Naive thymus-derived CD4-positive, alpha-beta T cell (primary cell): Measurements from ENCODE around the gene PRR23A. TPM values are rescaled to one million over a fixed set of nuclear protein-coding genes. Genes with fewer than 3 reads are reported as not detected.
A peak's percentile ranks its signal among the peaks of the same experiment; 100 is the strongest.

ENCODE experiments used
- ATAC-seq: fragments of 150-1000 bp; cut with Tn5 transposase; 2 replicates; pipeline ENCODE4 v1.10.0; 2021; ENCODE audit warnings: mild to moderate bottlenecking, moderate library complexity
- CTCF ChIA-PET: fragments of 350-600 bp; sonication (Branson Sonifier 250); formaldehyde crosslinking; loops from one replicate; lab custom pipeline; 2021; ENCODE audit warnings: antibody characterized with exemption; lab: Charles Lee
- POLR2A ChIA-PET: fragments of 350-600 bp; sonication (Branson Sonifier 250); formaldehyde crosslinking; loops from one replicate; lab custom pipeline; 2021; ENCODE audit warnings: antibody characterized with exemption, inconsistent platforms; lab: Charles Lee
- DNase-seq, 9 donors: peaks; one replicate each; pipeline versions ENCODE4 v3.0.0 to v3.0.0-alpha.2; 2020 to 2022; ENCODE audit warnings: mixed read lengths in 1 of 9
- H3K27ac ChIP-seq: one replicate; pipeline ENCODE4 v1.7.0; 2013; ENCODE audit warnings: mild to moderate bottlenecking, low read depth, low read length, moderate library complexity
- H3K27me3 ChIP-seq, 2 donors: one replicate each; pipeline ENCODE4 v1.7.0; 2013; ENCODE audit warnings: low read length in 2 of 2, mild to moderate bottlenecking in 2 of 2, moderate library complexity in 2 of 2; ENCODE audit not compliant: control insufficient read depth in 2 of 2, insufficient read depth in 2 of 2
- H3K36me3 ChIP-seq, 3 experiments: 1 replicate in 2 of 3; 2 replicates in 1 of 3; pipeline ENCODE4 v1.7.0; 2013; ENCODE audit warnings: low read length in 3 of 3, mild to moderate bottlenecking in 3 of 3, moderate library complexity in 1 of 3; ENCODE audit not compliant: insufficient read depth in 3 of 3, control insufficient read depth in 2 of 3
- H3K4me1 ChIP-seq, 2 donors: one replicate each; pipeline ENCODE4 v1.7.0; 2013; ENCODE audit warnings: low read length in 2 of 2, mild to moderate bottlenecking in 2 of 2, moderate library complexity in 1 of 2; ENCODE audit not compliant: control insufficient read depth in 2 of 2, insufficient read depth in 2 of 2
- H3K4me3 ChIP-seq: 2 replicates; pipeline ENCODE4 v1.7.0; 2013; ENCODE audit warnings: mild to moderate bottlenecking, low read length
- H3K9me3 ChIP-seq, 3 experiments: 1 replicate in 2 of 3; 2 replicates in 1 of 3; pipeline ENCODE4 v1.7.0; 2013; ENCODE audit warnings: low read length in 3 of 3; ENCODE audit not compliant: control insufficient read depth in 2 of 3
- H3K27ac Mint-ChIP-seq, 9 donors: one replicate each; pipeline ENCODE4 v1.8.0; 2020 to 2022; ENCODE audit warnings: mixed read lengths in 9 of 9, mild to moderate bottlenecking in 8 of 9, moderate library complexity in 5 of 9, inconsistent platforms in 2 of 9
- H3K27me3 Mint-ChIP-seq, 5 donors: one replicate each; pipeline ENCODE4 v1.8.0; 2021 to 2022; ENCODE audit warnings: mixed read lengths in 5 of 5, mild to moderate bottlenecking in 1 of 5
- H3K36me3 Mint-ChIP-seq, 5 donors: one replicate each; pipeline ENCODE4 v1.8.0; 2020 to 2022; ENCODE audit warnings: mixed read lengths in 5 of 5, mild to moderate bottlenecking in 3 of 5, inconsistent platforms in 1 of 5
- H3K4me1 Mint-ChIP-seq, 7 donors: one replicate each; pipeline ENCODE4 v1.8.0; 2020 to 2022; ENCODE audit warnings: mixed read lengths in 7 of 7, mild to moderate bottlenecking in 3 of 7, inconsistent platforms in 1 of 7
- H3K4me3 Mint-ChIP-seq, 10 donors: one replicate each; pipeline ENCODE4 v1.8.0; 2020 to 2022; ENCODE audit warnings: mild to moderate bottlenecking in 10 of 10, mixed read lengths in 10 of 10, moderate library complexity in 6 of 10, inconsistent platforms in 2 of 10
- H3K9me3 Mint-ChIP-seq, 11 donors: one replicate each; pipeline ENCODE4 v1.8.0; 2020 to 2022; ENCODE audit warnings: mixed read lengths in 11 of 11, mild to moderate bottlenecking in 4 of 11, inconsistent platforms in 1 of 11, moderate library complexity in 1 of 11
- intact Hi-C, 2 donors: fragments of 100-400 bp; cut with micrococcal nuclease; formaldehyde crosslinking; loops; one replicate each; pipeline ENCODE4 v1.15.1; 2023
- polyA plus RNA-seq, 2 donors: library from polyadenylated mRNA; unstranded; fragments of 300-500 nt; fragmentation: Illumina TruSeq; gene quantifications; one replicate each; pipeline ENCODE4 v1.2.3, GENCODE V29; 2021
- total RNA-seq, 6 experiments: library from RNA in 5 of 6; stranded (reverse) in 5 of 6; gene quantifications; 1 replicate in 5 of 6; 2 replicates in 1 of 6; pipeline ENCODE4 v1.2.3 and lab custom pipeline; 2021 to 2026

The PRR23A gene
- total and polyA plus RNA-seq, 7 experiments from 2014 or later = not detected

DNA sequence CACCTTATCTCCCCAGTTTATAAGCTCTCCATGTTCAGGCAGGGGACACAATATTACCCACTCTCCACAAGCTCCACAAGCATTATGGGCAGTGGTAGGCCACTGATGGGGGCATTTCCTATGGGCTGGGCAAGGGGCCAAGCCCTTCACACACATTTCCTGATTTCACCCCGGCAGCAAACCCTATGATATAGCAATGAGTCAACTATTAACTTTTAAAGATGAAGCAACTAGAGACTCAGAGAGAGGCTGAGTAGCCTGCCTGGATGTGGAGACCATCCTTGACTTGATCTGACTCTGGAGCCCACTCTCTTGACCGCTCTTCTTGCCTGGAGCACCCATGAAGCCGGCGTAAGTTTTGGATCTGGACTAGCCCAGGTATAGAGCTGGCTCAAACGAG, 31.6 kb downstream of the PRR23A start:
- H3K36me3 ChIP-seq = no peaks in the 10 kb centered on the region
- H3K9me3 ChIP-seq = no peaks in the 10 kb centered on the region
- no peaks in the 10 kb centered on the region for H3K4me1 ChIP-seq
- H3K4me1 Mint-ChIP-seq = peaks cover 0 to 3% (median 0%) of the 10 kb centered on the region in 7 donors
- ATAC-seq = no peak
- peaks cover 0 to 4% (median 0%) of the 10 kb centered on the region in 11 donors for H3K9me3 Mint-ChIP-seq
- ChIA-PET POLR2A (no interaction called here), CTCF (interaction anchor here (0.7 kb wide), 1 partner anchor 56 kb away, joined by 3 read pairs; no protein-coding TSS in a partner anchor)
- H3K36me3 Mint-ChIP-seq = no peaks in the 10 kb centered on the region
- no peak overlapping the region for H3K4me3 ChIP-seq
- H3K27ac ChIP-seq = no peak overlapping the region
- no peak overlapping the region for H3K4me3 Mint-ChIP-seq
- no peak for DNase-seq
- H3K27me3 ChIP-seq = no peaks in the 10 kb centered on the region
- H3K27ac Mint-ChIP-seq = no peak overlapping the region
- peaks cover 6 to 48% (median 29%) of the 10 kb centered on the region in 5 donors for H3K27me3 Mint-ChIP-seq
- intact Hi-C loops = no loop called here

DNA sequence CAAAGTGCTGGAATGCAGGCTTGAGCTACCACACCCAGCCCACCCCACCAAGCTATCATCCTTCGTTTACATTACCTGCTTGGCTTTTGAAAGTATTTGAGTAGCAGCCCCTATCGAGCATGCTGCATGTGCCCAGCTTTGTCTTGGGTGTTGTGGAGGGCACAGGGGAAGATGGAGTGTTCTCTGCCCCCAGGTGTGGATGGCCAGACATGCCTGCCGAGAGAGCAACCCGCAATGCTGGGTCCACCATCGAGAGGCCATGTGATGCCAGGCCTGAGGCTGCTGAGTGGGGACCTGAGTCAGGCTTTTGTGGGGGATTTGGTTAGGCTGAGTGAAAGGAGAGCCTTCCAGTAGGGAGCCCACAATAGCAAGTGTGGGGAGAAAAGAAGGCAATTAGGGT, 33.1 kb downstream of the PRR23A start:
- Mint-ChIP-seq H3K4me1 (peaks cover 0 to 3% (median 0%) of the 10 kb centered on the region in 7 donors), H3K4me3 (no peak overlapping the region), H3K27me3 (peaks cover 8 to 57% (median 32%) of the 10 kb centered on the region in 5 donors), H3K9me3 (peaks cover 0 to 5% (median 0%) of the 10 kb centered on the region in 11 donors), H3K36me3 (no peaks in the 10 kb centered on the region), H3K27ac (no peak overlapping the region)
- H3K27ac ChIP-seq = no peak overlapping the region
- H3K9me3 ChIP-seq = no peaks in the 10 kb centered on the region
- H3K4me1 ChIP-seq = no peaks in the 10 kb centered on the region
- intact Hi-C loops = no loop called here
- POLR2A ChIA-PET = no interaction called here
- H3K27me3 ChIP-seq = no peaks in the 10 kb centered on the region
- CTCF ChIA-PET = no interaction called here
- no peak overlapping the region for H3K4me3 ChIP-seq
- ATAC-seq (no peak), DNase-seq (no peak)
- H3K36me3 ChIP-seq = no peaks in the 10 kb centered on the region

DNA sequence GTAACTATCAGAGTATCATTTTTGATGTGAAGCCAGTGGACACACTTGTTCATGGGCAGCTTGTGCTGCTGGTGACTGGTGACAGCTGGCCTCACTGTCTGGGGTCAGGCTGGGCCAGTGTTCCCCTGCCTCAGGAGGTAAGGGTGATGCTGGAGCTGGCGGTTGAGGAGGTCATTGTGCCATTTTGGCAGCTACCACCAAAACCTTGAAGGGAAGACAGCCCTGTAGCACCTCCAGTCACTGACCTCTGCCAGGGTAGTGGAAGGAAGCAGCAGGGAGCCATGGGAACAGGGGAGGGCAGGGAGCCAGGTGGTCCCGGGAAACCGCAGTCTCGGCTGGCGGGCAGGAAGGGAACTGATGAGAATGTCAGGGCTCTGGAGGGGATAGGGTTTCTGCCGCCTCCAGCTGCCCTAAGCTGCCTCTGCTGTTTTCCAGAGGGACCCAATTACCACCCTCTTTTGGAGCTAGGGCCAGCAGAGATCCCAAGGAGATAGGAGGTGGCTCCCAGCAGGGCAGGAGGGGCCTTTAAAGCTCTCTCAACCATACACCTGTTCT, 34.2 kb downstream of the PRR23A start:
- DNase-seq (no peak), ATAC-seq (no peak)
- Histone ChIP-seq H3K4me3 (no peak overlapping the region), H3K27me3 (no peaks in the 10 kb centered on the region), H3K27ac (no peak overlapping the region), H3K36me3 (no peaks in the 10 kb centered on the region), H3K4me1 (no peaks in the 10 kb centered on the region), H3K9me3 (no peaks in the 10 kb centered on the region)
- no peak overlapping the region for H3K27ac Mint-ChIP-seq
- peaks cover 0 to 3% (median 0%) of the 10 kb centered on the region in 7 donors for H3K4me1 Mint-ChIP-seq
- intact Hi-C loops = no loop called here
- CTCF ChIA-PET = interaction anchor here (0.7 kb wide), 1 partner anchor 36 kb away, joined by 4 read pairs; no protein-coding TSS in a partner anchor
- H3K9me3 Mint-ChIP-seq = peaks cover 0 to 8% (median 0%) of the 10 kb centered on the region in 11 donors
- no peak overlapping the region for H3K4me3 Mint-ChIP-seq
- POLR2A ChIA-PET = no interaction called here
- no peaks in the 10 kb centered on the region for H3K36me3 Mint-ChIP-seq
- H3K27me3 Mint-ChIP-seq = peaks cover 8 to 60% (median 37%) of the 10 kb centered on the region in 5 donors

- ATAC-seq = no peak
- peaks cover 0 to 10% (median 6%) of the 10 kb centered on the region in 5 donors for H3K36me3 Mint-ChIP-seq
- DNase-seq = no peak
- no peak overlapping the region for H3K27ac Mint-ChIP-seq
- no peak overlapping the region for H3K27ac ChIP-seq
- no peak overlapping the region for H3K4me3 ChIP-seq
- H3K4me1 ChIP-seq = peaks cover 0 to 5% of the 10 kb centered on the region in 2 donors
- CTCF ChIA-PET = interaction anchor here (0.6 kb wide), 1 partner anchor 28 kb away, joined by 3 read pairs; no protein-coding TSS in a partner anchor
- no peak overlapping the region for H3K4me3 Mint-ChIP-seq
- H3K9me3 ChIP-seq = peaks cover 0 to 8% (median 0%) of the 10 kb centered on the region in 3 experiments
- H3K4me1 Mint-ChIP-seq = peaks cover 9 to 20% (median 18%) of the 10 kb centered on the region in 7 donors
- POLR2A ChIA-PET = no interaction called here
- H3K9me3 Mint-ChIP-seq = peaks cover 5 to 36% (median 22%) of the 10 kb centered on the region in 11 donors
- H3K27me3 ChIP-seq = peaks cover 0 to 12% of the 10 kb centered on the region in 2 donors
- H3K36me3 ChIP-seq = no peaks in the 10 kb centered on the region
- H3K27me3 Mint-ChIP-seq = peaks cover 40 to 84% (median 74%) of the 10 kb centered on the region in 5 donors
- intact Hi-C loops = no loop called here
These were observed 41.1 kb downstream of the PRR23A start for GRCh38 chr3:138964923-138965322.

DNA sequence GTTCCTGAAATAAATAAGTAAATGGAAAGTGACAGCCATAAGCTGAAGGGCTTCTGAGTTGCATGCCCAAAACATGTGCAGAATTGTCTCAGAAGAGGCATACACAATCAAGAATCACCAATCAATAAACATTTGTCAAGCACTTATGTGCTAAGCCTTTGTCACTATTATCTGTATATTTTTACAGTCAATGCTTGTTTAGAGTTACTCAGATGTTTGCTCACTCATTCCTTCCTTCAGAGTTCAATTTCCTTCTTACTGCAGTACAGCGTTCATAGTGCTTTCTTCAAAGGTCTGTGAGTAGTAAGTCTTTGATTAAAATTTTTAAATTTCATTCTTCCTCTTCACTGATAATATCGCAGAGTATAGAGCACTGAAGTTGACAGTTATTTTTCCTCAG, 41.8 kb downstream of the PRR23A start:
- Histone ChIP-seq H3K9me3 (peaks cover 0 to 8% (median 0%) of the 10 kb centered on the region in 3 experiments), H3K36me3 (no peaks in the 10 kb centered on the region), H3K27me3 (peaks cover 0 to 12% of the 10 kb centered on the region in 2 donors), H3K4me1 (peaks cover 0 to 5% of the 10 kb centered on the region in 2 donors), H3K27ac (no peak overlapping the region), H3K4me3 (no peak overlapping the region)
- H3K4me1 Mint-ChIP-seq = peaks cover 9 to 21% (median 19%) of the 10 kb centered on the region in 7 donors
- POLR2A ChIA-PET = no interaction called here
- ATAC-seq = no peak
- peaks cover 0 to 10% (median 6%) of the 10 kb centered on the region in 5 donors for H3K36me3 Mint-ChIP-seq
- H3K27me3 Mint-ChIP-seq = peaks cover 43 to 83% (median 74%) of the 10 kb centered on the region in 5 donors
- no peak for DNase-seq
- no peak overlapping the region for H3K27ac Mint-ChIP-seq
- CTCF ChIA-PET = no interaction called here
- peak overlapping the region in 1 of 10 donors; percentile 30 for H3K4me3 Mint-ChIP-seq
- H3K9me3 Mint-ChIP-seq = peaks cover 5 to 36% (median 22%) of the 10 kb centered on the region in 11 donors
- intact Hi-C loops = no loop called here

GRCh38 chr3:138962854-138963560, 43.1 kb downstream of the PRR23A start:
- no peak overlapping the region for H3K4me3 ChIP-seq
- H3K4me1 Mint-ChIP-seq = peaks cover 9 to 21% (median 19%) of the 10 kb centered on the region in 7 donors
- POLR2A ChIA-PET = no interaction called here
- H3K27me3 Mint-ChIP-seq = peaks cover 52 to 83% (median 79%) of the 10 kb centered on the region in 5 donors
- no peak for ATAC-seq
- CTCF ChIA-PET = no interaction called here
- peaks cover 5 to 36% (median 21%) of the 10 kb centered on the region in 11 donors for H3K9me3 Mint-ChIP-seq
- peaks cover 0 to 10% (median 6%) of the 10 kb centered on the region in 5 donors for H3K36me3 Mint-ChIP-seq
- intact Hi-C loops = no loop called here
- H3K27me3 ChIP-seq = peaks cover 0 to 16% of the 10 kb centered on the region in 2 donors
- H3K27ac ChIP-seq = no peak overlapping the region
- peaks cover 0 to 5% of the 10 kb centered on the region in 2 donors for H3K4me1 ChIP-seq
- H3K27ac Mint-ChIP-seq = no peak overlapping the region
- no peaks in the 10 kb centered on the region for H3K36me3 ChIP-seq
- H3K9me3 ChIP-seq = peaks cover 0 to 8% (median 0%) of the 10 kb centered on the region in 3 experiments
- H3K4me3 Mint-ChIP-seq = no peak overlapping the region
- DNase-seq = no peak
